ENCODE data around the gene RIMBP2. TPM values are rescaled to one million over a fixed set of nuclear protein-coding genes. Genes with fewer than 3 reads are reported as not detected.

RIMBP2 gene
- total RNA-seq, 1 experiment from 2014 or later, result not detected

- H3K27me3 Mint-ChIP-seq (ENCODE audit: insufficient read depth, unreplicated experiment), result peaks cover 2% of the 10 kb centered on the region
- Histone ChIP-seq H3K27me3 (replicated peaks; ENCODE audit: control insufficient read depth, insufficient read depth, low read length) (no peaks in the 10 kb centered on the region; the same call in 1 of the 2 replicates), H3K36me3 (ENCODE audit: control insufficient read depth, insufficient read depth, low read length) (no peaks in the 10 kb centered on the region), H3K4me3 (ENCODE audit: low read depth, low read length) (no peak overlapping the region), H3K9me3 (no peaks in the 10 kb centered on the region), H3K4me1 (peaks cover 7% of the 10 kb centered on the region; the same call in 1 of the 2 replicates)
- no peak for DNase-seq
- BruUV-seq (replicated peaks), result no TSS peak
- ChIA-PET POLR2A (interaction anchor here (0.5 to 0.6 kb wide), 2 partner anchors 152 to 955 kb away, joined by 3 to 7 read pairs; no protein-coding TSS in a partner anchor), CTCF (no interaction called here)
- intact Hi-C loops (cut with micrococcal nuclease; ENCODE audit: unreplicated experiment), result no loop called here
- H3K36me3 Mint-ChIP-seq (ENCODE audit: insufficient read depth, unreplicated experiment), result no peaks in the 10 kb centered on the region
- no peaks in the 10 kb centered on the region for H3K4me1 Mint-ChIP-seq (ENCODE audit: low read depth, unreplicated experiment)
- no peaks in the 10 kb centered on the region for H3K9me3 Mint-ChIP-seq (ENCODE audit: unreplicated experiment)
- H3K4me3 Mint-ChIP-seq (ENCODE audit: unreplicated experiment), result no peak overlapping the region
- no peak overlapping the region for H3K27ac Mint-ChIP-seq (ENCODE audit: unreplicated experiment)
- no peak for TF ChIP-seq CTCF (IDR thresholded peaks at IDR 0.05; ENCODE audit: insufficient read depth in 1 of 2, low read depth in 1 of 2, low read length in 1 of 2, severe bottlenecking in 1 of 2, unreplicated experiment in 1 of 2)
Observed at GRCh38 chr12:130685250-130685787, 30.8 kb downstream of the RIMBP2 start.

DNA sequence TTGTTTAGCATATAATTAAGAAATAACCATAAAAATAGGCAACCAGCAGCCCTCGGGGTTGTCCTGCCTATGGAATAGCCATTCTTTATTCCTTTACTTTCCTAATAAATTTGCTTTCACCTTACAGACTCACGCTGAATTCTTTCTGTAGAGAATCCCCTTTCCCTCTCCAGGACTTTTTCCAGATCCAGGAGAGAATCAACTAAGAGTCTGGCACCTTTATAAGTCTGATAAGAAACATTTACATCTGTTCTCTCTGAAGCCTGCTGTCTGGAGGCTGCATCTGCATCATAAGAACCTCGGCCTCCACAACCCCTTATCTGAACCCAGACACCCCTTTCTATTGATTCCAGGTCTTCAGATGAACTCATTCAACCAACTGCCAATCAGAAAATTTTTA, 32.3 kb downstream of the RIMBP2 start:
- no peak overlapping the region for H3K4me3 Mint-ChIP-seq (ENCODE audit: unreplicated experiment)
- Histone ChIP-seq H3K4me3 (ENCODE audit: low read depth, low read length) (no peak overlapping the region), H3K27me3 (replicated peaks; ENCODE audit: control insufficient read depth, insufficient read depth, low read length) (no peaks in the 10 kb centered on the region; the same call in 1 of the 2 replicates)

DNA sequence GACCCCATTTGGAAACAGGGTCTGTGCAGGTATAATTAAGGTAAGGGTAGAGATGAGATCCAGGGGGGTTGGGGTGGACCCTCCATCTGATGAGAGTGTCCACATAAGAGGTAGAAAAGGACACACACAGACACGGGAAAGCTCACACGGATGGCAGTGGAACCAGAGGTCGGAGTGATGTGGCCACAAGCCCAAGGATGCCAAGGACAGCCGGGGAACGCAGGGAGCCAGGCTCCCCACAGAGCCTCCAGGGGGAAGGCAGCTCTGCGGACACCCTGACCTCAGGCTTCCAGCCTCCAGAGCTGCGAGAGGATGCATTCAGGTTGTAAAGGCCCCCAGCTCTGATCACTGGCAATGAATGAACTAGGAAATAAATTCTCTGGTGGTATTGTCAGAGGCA, 33.0 kb downstream of the RIMBP2 start:
- no TSS peak for BruUV-seq (replicated peaks)

More for the DNA sequence above, 32.3 kb downstream of the RIMBP2 start:
- intact Hi-C loops (cut with micrococcal nuclease; ENCODE audit: unreplicated experiment), result no loop called here
- Mint-ChIP-seq H3K36me3 (ENCODE audit: insufficient read depth, unreplicated experiment) (no peaks in the 10 kb centered on the region), H3K4me1 (ENCODE audit: low read depth, unreplicated experiment) (no peaks in the 10 kb centered on the region), H3K27me3 (ENCODE audit: insufficient read depth, unreplicated experiment) (peaks cover 2% of the 10 kb centered on the region), H3K9me3 (ENCODE audit: unreplicated experiment) (no peaks in the 10 kb centered on the region), H3K27ac (ENCODE audit: unreplicated experiment) (no peak overlapping the region)
- no peak for DNase-seq
- ChIA-PET CTCF (interaction anchor here (0.7 kb wide), 1 partner anchor 403 kb away, joined by 5 read pairs; no protein-coding TSS in a partner anchor), POLR2A (no interaction called here)
- H3K9me3 ChIP-seq, result no peaks in the 10 kb centered on the region
- H3K36me3 ChIP-seq (ENCODE audit: control insufficient read depth, insufficient read depth, low read length), result no peaks in the 10 kb centered on the region
- H3K4me1 ChIP-seq, result peaks cover 7% of the 10 kb centered on the region; the same call in 1 of the 2 replicates
- no TSS peak for BruUV-seq (replicated peaks)
- TF ChIP-seq CTCF (IDR thresholded peaks at IDR 0.05; ENCODE audit: insufficient read depth in 1 of 2, low read depth in 1 of 2, low read length in 1 of 2, severe bottlenecking in 1 of 2, unreplicated experiment in 1 of 2), result no peak

More for the DNA sequence above, 33.0 kb downstream of the RIMBP2 start:
- no peaks in the 10 kb centered on the region for H3K9me3 Mint-ChIP-seq (ENCODE audit: unreplicated experiment)
- intact Hi-C loops (cut with micrococcal nuclease; ENCODE audit: unreplicated experiment), result no loop called here
- H3K36me3 Mint-ChIP-seq (ENCODE audit: insufficient read depth, unreplicated experiment), result no peaks in the 10 kb centered on the region
- no peak for TF ChIP-seq CTCF (IDR thresholded peaks at IDR 0.05; ENCODE audit: insufficient read depth in 1 of 2, low read depth in 1 of 2, low read length in 1 of 2, severe bottlenecking in 1 of 2, unreplicated experiment in 1 of 2)
- CTCF ChIA-PET, result no interaction called here
- Histone ChIP-seq H3K9me3 (no peaks in the 10 kb centered on the region), H3K4me3 (ENCODE audit: low read depth, low read length) (no peak overlapping the region), H3K27me3 (replicated peaks; ENCODE audit: control insufficient read depth, insufficient read depth, low read length) (no peaks in the 10 kb centered on the region; the same call in 1 of the 2 replicates), H3K36me3 (ENCODE audit: control insufficient read depth, insufficient read depth, low read length) (no peaks in the 10 kb centered on the region), H3K4me1 (peaks cover 7% of the 10 kb centered on the region; the same call in 1 of the 2 replicates)
- H3K27me3 Mint-ChIP-seq (ENCODE audit: insufficient read depth, unreplicated experiment), result peaks cover 2% of the 10 kb centered on the region
- POLR2A ChIA-PET, result no interaction called here
- DNase-seq, result no peak
- no peak overlapping the region for H3K27ac Mint-ChIP-seq (ENCODE audit: unreplicated experiment)
- no peak overlapping the region for H3K4me3 Mint-ChIP-seq (ENCODE audit: unreplicated experiment)
- no peaks in the 10 kb centered on the region for H3K4me1 Mint-ChIP-seq (ENCODE audit: low read depth, unreplicated experiment)

Measured in Caco-2 (cell line).